LNCAP (cell line): ENCODE results near the gene ULK1.

Experiments
- TF ChIP-seq, protein P1 (sequence below): fragments of 450-650 bp; IDR thresholded peaks from 2 replicates; pipeline ENCODE4 v1.5.1; 2017; ENCODE audit warnings: mild to moderate bottlenecking

Gene ULK1

DNA sequence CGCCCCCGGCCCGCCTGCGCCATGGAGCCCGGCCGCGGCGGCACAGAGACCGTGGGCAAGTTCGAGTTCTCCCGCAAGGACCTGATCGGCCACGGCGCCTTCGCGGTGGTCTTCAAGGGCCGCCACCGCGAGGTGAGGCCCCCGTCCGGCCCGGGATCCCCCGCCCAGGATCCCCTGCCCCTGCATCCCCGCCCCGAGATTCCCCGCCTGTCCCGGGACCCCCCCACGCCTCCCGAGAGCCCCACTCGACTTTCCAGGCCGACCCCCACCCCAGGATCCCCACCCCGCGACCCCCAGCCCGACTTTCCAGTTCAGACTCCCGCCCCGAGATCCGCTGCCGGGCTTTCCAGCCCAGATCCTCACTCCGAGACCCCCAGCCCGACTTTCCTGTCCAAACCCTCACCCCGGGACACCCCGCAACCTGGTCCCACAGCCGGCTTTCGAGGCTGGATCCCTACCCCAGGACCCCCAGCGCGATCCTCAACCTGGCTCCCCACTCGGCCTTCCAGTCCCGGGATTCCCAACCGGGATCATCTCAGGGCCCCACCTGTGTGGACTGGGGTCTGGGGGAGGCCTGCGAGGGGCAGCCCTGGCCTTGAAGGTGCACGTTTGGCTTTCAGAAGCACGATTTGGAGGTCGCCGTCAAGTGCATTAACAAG, 688 bp downstream of the ULK1 start:
- TF ChIP-seq, protein P1, sequence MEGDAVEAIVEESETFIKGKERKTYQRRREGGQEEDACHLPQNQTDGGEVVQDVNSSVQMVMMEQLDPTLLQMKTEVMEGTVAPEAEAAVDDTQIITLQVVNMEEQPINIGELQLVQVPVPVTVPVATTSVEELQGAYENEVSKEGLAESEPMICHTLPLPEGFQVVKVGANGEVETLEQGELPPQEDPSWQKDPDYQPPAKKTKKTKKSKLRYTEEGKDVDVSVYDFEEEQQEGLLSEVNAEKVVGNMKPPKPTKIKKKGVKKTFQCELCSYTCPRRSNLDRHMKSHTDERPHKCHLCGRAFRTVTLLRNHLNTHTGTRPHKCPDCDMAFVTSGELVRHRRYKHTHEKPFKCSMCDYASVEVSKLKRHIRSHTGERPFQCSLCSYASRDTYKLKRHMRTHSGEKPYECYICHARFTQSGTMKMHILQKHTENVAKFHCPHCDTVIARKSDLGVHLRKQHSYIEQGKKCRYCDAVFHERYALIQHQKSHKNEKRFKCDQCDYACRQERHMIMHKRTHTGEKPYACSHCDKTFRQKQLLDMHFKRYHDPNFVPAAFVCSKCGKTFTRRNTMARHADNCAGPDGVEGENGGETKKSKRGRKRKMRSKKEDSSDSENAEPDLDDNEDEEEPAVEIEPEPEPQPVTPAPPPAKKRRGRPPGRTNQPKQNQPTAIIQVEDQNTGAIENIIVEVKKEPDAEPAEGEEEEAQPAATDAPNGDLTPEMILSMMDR, result no peak

DNA sequence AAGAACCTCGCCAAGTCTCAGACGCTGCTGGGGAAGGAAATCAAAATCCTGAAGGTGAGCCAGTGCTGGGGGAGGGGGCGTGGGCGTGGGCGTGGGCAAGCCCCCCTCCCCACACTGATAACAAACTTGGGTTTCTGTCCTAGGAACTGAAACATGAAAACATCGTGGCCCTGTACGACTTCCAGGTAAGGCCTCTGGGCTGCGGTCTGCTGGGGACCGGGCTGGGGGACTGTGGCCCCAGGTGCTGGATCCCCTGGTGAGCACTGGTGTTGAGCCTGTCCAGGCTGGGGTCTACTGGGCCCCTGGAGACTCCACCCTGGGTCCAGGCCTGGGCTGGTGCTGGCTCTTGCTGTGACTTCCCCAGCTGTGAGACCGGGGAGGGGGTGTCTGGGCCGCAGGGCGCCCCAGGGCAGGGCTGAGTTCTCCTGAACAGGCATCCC, 1.2 kb downstream of the ULK1 start:
- TF ChIP-seq, protein P1, result no peak

DNA sequence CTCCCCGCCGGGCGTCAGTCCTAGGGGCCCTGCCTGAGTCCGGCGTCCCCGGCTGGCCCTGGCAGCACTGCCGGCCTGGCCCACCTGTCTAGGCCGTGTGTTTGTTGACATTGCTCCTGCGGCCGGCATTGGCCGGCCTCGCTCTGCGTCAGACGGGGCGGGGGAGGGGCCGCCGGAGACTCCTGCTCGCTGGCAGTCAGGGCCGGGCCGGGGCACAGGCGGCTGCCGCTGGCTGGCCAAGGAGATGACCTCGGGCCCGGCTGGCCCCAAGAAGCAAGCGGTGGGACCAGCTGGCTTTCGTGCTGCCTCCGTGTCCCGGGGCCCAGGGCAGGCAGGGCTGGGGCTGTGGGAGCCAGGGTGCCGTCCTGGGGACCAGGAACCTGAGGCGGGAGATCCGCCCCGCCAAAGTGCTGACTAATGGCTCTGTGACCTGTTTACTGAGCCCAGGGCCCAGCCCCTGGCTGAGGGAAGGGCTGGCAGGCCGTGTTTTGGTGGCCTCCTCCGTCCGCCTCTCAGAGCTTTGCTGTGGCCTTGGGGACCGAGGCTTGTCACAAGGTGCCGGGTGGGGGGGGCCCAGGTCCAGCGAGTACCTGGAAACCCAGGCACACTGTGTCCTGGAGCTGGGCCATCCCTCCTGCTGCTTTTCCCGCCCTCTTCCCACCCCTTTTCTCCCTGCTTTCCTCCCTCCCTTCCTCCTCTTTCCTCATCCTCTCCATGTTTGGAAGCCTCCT, 1.8 kb downstream of the ULK1 start:
- TF ChIP-seq, protein P1, result no peak

DNA sequence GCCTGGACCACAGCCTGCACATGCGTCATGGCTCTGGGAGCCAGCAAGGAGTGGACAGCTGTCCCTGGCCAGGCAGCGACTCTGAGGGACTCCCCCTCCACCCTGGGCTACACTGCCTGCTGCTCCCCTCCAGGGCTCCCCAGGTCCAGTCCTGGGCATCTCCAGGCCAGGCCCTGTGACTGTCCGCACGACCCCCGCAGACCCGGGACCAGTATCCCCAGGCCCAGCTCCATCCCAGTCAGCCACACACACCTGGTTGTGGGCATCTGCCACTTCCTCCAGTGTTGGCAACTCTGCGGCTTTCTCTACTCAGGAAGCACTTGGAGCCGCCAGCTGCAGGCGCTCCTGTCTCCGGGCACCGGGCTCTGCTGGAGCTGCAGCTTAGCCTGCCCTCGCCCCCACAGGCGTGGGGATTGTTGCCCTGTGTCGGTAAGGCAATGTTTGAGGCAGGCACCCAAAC, 2.4 kb downstream of the ULK1 start:
- TF ChIP-seq, protein P1, result no peak

DNA sequence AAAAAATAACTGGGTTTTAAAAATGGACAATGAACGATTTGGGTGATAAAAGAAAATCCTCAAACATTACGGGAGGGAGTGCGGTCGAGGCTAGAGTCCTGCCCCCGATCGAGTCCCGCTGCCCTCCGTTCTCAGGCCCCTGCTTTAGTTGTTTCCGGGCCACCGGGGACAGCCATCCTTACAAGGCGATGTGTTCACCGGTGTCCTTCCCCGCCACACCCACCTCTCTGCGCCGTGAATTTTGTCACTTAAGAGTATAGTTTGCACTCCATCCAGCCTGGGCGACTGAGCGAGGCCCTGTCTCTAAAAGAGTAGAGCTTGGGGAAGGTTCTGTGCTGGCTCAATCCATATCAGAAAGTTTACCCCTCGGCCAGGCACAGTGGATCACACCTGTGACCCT, 2.9 kb downstream of the ULK1 start:
- TF ChIP-seq, protein P1, result no peak

DNA sequence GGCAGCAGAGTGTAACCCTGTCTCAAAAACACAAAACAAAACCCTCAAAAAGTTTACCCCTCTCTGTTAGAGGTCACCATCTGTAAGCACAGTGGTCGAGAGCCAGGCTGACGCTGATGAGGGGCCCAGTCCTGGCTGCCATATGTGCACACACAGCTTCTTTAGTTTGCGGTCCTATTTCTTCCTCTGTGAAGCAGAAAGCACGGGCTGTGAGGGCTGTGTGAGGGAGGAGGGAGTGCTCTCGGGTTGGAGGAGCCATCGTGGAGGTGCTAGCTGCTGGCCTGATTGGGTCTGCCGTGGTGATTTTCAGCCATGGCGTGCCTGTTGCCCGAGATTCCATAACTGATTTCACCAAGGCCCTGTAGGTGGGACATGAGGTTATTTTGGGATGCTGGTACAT, 3.5 kb downstream of the ULK1 start:
- TF ChIP-seq, protein P1, result no peak

DNA sequence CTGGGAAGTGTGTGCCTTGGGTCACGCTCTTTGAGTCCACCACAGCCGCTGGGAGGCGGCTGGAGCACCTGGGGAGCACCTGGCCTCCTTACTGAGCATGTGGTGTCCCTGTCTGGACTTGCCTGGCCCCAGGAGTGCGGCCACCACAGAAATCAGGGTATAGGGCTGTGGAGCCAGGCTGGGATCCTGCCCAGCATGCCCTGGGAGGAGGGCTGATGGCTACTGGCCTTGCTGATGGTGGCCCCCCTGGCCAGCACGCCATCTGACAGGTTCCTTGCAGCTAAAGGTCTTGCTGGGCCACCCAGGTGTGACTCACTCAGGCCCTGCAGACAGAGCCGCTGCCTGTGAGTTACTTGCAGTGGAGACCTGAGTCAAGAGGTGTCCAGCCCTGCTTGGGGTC, 6.0 kb downstream of the ULK1 start:
- TF ChIP-seq, protein P1, result no peak
